HUES48 (cell line): ENCODE data around the gene ABAT.

ENCODE experiments used
- H3K27ac ChIP-seq: one replicate; pipeline ENCODE4 v1.7.0; 2013; ENCODE audit warnings: low read depth, low read length, inconsistent platforms
- H3K27me3 ChIP-seq: 2 replicates; pipeline ENCODE4 v1.6.1; 2013; ENCODE audit warnings: mild to moderate bottlenecking, low read length; ENCODE audit not compliant: control insufficient read depth, insufficient read depth
- H3K36me3 ChIP-seq: 2 replicates; pipeline ENCODE4 v1.6.1; 2013; ENCODE audit warnings: low read length; ENCODE audit not compliant: control insufficient read depth, insufficient read depth
- H3K4me1 ChIP-seq: 2 replicates; pipeline ENCODE4 v1.6.1; 2013; ENCODE audit warnings: mild to moderate bottlenecking, low read length; ENCODE audit not compliant: control insufficient read depth, insufficient read depth
- H3K4me3 ChIP-seq: 2 replicates; pipeline ENCODE4 v1.5.1; 2013; ENCODE audit warnings: mild to moderate bottlenecking, low read depth, low read length
- H3K9ac ChIP-seq: 2 replicates; pipeline ENCODE4 v1.6.1; 2013; ENCODE audit warnings: mild to moderate bottlenecking, low read depth, low read length, moderate library complexity
- H3K9me3 ChIP-seq: 2 replicates; pipeline ENCODE4 v1.6.1; 2013; ENCODE audit warnings: low read length; ENCODE audit not compliant: control insufficient read depth, insufficient read depth

ABAT gene

DNA sequence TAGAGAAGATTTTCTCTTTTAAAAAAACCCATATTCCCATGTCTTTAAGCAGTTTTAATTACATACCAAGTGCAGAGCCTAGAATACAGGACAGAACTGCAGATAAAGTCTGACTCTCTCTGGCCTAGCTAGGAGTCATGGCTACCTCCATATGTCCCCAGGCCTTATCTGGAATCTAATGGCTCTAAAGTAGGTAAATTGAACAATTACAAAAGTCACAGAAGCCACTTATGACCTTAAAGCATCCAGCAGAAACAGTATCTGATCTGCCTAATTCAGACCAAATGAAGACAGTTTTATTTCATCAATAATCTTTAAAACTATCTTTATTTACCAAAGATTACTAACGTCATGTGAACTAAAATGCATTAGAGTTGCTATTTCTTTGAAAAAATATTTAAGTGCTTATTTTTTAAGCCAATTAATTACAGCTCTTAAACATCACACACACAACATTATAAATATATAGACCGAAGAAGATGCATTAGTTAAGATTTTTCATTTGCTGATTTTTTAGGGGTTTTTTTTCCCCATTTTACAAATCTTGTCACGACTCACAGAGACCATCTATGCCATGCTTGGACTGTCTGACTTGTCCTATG, 152.0 kb downstream of the ABAT start:
- Histone ChIP-seq H3K27ac (no peak overlapping the region), H3K4me3 (no peak overlapping the region), H3K27me3 (no peaks in the 10 kb centered on the region), H3K9ac (no peak overlapping the region), H3K9me3 (no peaks in the 10 kb centered on the region), H3K36me3 (peaks cover 63% of the 10 kb centered on the region), H3K4me1 (peaks cover 27% of the 10 kb centered on the region)

DNA sequence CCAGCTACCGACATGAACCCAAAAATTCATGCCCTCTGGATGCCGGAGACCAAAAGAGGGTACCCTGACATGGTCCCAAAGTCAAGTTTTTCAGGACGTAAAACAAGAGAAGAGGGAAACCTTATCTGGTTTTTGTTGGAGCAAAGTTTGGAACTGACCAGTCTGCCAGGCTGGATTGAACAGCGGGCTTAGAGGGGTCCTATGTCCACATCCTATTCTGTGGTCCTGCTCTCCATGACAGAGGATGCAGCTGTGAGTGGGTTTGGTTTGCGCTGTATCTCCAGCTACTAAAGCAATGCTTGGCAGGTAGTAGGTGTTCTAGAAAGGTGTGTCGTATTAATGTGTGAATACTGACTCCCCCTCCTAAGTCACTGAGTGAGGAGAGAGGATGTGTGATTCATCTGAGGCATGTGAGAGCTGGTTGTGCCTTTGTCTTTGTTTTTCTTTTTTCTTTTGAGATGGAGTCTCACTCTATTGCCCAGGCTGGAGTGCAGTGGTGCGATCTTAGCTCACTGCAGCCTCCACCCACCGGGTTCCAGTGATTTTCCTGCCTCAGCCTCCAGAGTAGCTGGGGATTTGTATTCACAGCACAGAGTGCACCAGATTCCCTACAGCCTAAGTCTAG, 154.2 kb downstream of the ABAT start:
- Histone ChIP-seq H3K4me1 (peaks cover 31% of the 10 kb centered on the region), H3K36me3 (peaks cover 50% of the 10 kb centered on the region), H3K27ac (peak overlapping the region; percentile 52), H3K27me3 (no peaks in the 10 kb centered on the region), H3K9me3 (no peaks in the 10 kb centered on the region), H3K9ac (no peak overlapping the region), H3K4me3 (no peak overlapping the region)

DNA sequence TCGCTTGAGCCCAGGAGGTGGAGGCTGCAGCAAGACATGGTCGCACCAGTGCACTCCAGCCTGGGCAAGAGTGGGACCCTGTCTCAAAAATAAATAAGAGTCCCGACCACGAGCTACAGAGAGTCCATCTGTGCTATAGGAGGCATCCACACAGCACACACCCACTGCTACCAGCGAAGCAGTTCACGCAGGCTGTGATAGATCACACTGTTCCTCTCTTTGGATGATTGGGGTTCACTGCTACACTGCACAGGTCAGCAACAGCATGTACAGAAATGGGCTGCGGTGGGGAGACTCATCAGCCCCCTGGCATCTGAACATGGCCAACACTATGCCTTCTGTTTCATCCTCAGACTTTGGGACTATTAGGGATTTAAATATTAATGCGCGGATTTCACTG, 157.0 kb downstream of the ABAT start:
- Histone ChIP-seq H3K9me3 (no peaks in the 10 kb centered on the region), H3K4me1 (peaks cover 34% of the 10 kb centered on the region), H3K27ac (peak overlapping the region; percentile 96), H3K36me3 (peaks cover 26% of the 10 kb centered on the region), H3K4me3 (no peak overlapping the region), H3K9ac (peak overlapping the region; percentile 69), H3K27me3 (no peaks in the 10 kb centered on the region)

DNA sequence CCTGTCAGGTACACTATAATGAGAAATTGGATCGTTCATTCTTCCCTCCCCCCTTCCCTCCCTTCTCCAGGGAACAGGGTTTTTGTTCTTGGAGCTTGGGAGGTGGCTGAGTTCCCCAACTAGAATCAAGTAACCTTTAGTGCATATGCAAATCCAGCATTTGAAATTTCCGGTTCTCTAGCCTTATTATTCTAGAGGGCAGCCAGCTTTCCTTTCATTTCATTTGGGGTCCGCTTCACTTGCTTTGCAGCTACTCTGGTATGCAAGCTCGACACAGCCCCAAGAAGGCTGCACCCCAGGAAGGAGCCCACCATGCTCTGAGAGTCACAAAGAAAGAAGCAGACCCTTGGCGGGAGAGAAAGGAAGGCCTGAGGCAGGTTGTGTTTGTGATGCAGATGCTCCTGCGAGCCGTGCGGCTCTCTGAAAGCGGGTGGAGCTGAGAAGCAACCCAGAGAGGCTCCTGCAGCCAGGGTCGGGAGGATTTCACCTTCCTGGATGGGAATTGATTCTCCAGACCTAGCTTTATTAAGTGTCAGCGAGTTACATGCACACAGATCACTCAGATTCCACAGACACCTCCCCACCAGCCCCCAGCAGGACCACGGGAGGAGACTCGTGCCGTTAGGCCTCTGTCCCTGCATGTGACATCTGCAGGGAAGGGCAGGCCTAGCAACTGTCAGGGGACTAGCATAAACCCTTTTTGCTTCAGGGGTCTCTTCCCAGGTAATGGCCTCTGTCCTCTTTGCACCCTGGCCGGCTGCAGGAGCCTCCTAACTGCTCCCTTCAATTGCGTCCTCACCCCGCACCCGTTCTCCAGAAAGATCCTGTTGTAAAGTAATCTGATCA, 157.7 kb downstream of the ABAT start:
- H3K27me3 ChIP-seq: no peaks in the 10 kb centered on the region
- H3K27ac ChIP-seq: peak overlapping the region; percentile 96
- peaks cover 34% of the 10 kb centered on the region for H3K4me1 ChIP-seq
- H3K4me3 ChIP-seq: no peak overlapping the region
- H3K9me3 ChIP-seq: no peaks in the 10 kb centered on the region
- peak overlapping the region; percentile 69 for H3K9ac ChIP-seq
- peaks cover 20% of the 10 kb centered on the region for H3K36me3 ChIP-seq

DNA sequence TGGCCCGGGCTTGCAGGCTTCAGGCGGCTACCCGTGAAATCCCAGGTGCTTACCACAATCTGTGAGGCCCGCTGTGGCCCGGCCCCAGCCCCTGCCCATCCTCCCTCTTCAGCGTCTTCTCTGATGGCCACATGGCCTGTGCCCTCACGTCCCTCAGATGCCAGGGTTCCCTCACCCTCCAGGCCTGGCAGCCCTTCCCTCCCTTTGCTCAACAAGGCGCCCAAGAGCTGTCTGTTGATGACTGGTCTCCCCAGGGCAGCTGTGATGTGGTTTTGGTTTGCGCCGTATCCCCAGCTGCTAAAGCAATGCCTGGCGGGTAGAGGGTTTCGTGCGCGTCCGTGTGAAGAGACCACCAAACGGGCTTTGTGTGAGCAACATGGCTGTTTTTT, 158.3 kb downstream of the ABAT start:
- Histone ChIP-seq H3K27me3 (no peaks in the 10 kb centered on the region), H3K4me1 (peaks cover 34% of the 10 kb centered on the region), H3K9me3 (no peaks in the 10 kb centered on the region), H3K36me3 (peaks cover 20% of the 10 kb centered on the region), H3K4me3 (no peak overlapping the region), H3K9ac (peak overlapping the region; percentile 69), H3K27ac (peak overlapping the region; percentile 96)
